ENCODE data around the gene B3GLCT. TPM values are rescaled to one million over a fixed set of nuclear protein-coding genes. Genes with fewer than 3 reads are reported as not detected.
"Not testable (repeated sequence)": the region's sequence is repeated elsewhere in the genome, so short reads cannot be mapped to it uniquely, and the experiment has no call there.

Gene B3GLCT
- polyA plus RNA-seq, 1 donor from 2014 or later, result 6.0 TPM

DNA sequence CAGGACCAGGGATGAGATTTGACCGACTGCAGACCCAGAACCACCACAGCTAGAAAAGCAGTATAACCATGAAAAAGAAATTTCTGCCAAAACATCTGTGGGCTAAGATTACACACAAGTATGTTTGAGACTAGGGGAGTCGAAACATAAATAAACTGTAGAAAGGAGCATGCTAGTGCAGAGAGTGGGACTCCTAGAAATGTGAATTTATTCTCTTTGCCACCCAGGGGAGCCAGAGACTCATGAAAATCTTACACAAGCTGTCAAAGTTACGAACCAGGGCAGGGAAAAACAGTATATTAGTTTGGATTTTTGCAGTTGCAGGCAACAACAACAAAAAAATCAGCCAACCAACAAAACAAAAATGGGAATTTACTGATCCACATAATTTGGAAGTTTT is 25.8 kb upstream of the B3GLCT start:
- no peaks in the 10 kb centered on the region for H3K36me3 Mint-ChIP-seq
- no peaks in the 10 kb centered on the region for H3K4me1 Mint-ChIP-seq
- H3K27me3 Mint-ChIP-seq, result peaks cover 8% of the 10 kb centered on the region
- H3K9me3 Mint-ChIP-seq, result peaks cover 0 to 4% (median 0%) of the 10 kb centered on the region in 3 donors
- no peak overlapping the region for H3K4me3 Mint-ChIP-seq
- no peak overlapping the region for H3K27ac Mint-ChIP-seq

DNA sequence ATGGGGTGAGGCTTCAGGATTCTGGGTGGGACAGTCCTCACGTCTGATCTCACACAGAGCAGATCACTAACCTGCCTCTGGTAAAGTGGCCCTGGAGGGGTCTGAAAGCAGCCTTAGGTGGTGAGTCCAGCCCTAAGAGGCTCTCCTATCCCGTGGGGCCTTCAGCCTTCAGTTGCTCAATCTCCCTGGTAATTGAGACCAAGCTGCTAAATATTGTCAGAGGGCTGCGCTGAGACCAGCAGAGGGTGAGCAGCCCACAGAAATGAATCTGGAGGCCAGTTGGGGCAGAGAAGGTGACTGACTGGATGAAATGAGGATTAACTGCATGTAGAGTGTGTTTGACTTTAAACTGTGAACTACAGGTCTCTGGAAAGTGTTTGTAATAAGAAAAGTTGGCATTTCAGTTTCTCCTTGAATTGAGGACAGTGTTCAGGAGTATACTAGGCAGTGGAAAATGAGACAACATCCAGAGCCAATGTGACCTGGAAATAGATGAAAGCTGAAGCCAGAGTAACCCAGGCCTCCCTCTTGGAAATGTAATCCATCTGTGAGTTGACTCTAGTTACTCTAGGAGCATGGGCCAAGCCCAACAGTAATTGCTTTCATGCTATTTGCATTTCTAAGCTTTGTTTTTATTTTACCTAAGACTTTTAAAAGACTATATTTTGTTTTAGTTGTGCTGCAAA is 23.8 kb upstream of the B3GLCT start:
- Mint-ChIP-seq H3K9me3 (peaks cover 0 to 4% (median 0%) of the 10 kb centered on the region in 3 donors), H3K36me3 (no peaks in the 10 kb centered on the region), H3K27me3 (peaks cover 6% of the 10 kb centered on the region), H3K4me3 (no peak overlapping the region), H3K4me1 (peaks cover 0 to 2% (median 0%) of the 10 kb centered on the region in 3 donors), H3K27ac (no peak overlapping the region)

DNA sequence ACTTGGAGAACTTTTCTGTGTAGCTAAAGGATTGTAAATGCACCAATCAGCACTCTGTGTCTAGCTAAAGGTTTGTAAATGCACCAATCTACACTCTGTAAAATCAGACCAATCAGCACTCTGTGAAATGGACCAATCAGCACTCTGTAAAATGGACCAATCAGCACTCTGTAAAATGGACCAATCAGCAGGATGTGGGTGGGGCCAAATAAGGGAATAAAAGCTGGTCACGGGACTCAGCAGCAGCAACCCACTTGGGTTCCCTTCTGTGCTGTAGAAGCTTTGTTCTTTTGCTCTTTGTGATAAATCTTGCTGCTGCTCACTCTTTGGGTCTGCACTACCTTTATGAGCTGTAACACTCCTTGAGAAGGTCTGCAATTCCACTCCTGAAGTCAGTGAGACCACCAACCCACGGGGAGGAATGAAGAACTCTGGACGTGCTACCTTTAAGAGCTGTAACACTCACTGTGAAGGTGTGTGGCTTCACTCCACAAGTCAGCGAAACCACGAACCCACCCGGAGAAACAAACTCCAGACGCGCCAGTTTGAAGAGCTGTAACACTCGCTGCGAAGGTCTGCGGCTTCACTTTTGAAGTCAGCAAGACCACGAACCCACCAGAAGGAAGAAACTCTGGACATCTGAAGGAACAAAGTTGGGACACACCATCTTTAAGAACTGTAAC is 21.8 kb upstream of the B3GLCT start:
- not testable (repeated sequence) for H3K9me3 Mint-ChIP-seq, H3K27me3 Mint-ChIP-seq, H3K36me3 Mint-ChIP-seq, H3K4me1 Mint-ChIP-seq, H3K4me3 Mint-ChIP-seq
- peak overlapping the region in 1 of 3 donors; percentile 46 for H3K27ac Mint-ChIP-seq

DNA sequence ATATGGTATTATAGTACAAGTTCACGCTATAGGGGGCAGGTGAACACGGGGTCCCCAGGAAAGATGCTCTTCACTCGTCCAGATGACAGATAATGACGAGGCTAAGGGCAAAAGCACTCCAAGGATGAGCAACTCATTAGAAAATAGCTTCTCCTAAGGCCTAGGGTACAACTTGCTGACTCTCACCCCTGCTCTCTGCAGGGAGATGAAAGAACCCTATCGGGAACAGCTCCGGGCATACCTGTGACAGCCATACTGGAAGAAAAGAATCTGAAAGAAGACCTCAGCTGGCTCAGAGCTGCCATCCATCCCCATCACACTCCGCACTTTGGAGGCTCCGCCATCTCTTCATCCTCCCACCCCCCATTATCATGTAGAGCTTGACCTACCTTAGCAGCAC is 20.5 kb upstream of the B3GLCT start:
- no peak overlapping the region for H3K4me3 Mint-ChIP-seq
- peaks cover 0 to 2% (median 0%) of the 10 kb centered on the region in 3 donors for H3K4me1 Mint-ChIP-seq
- H3K27ac Mint-ChIP-seq, result peak overlapping the region in 1 of 3 donors; percentile 37
- H3K9me3 Mint-ChIP-seq, result peaks cover 0 to 4% (median 0%) of the 10 kb centered on the region in 3 donors
- no peaks in the 10 kb centered on the region for H3K36me3 Mint-ChIP-seq
- H3K27me3 Mint-ChIP-seq, result no peaks in the 10 kb centered on the region

DNA sequence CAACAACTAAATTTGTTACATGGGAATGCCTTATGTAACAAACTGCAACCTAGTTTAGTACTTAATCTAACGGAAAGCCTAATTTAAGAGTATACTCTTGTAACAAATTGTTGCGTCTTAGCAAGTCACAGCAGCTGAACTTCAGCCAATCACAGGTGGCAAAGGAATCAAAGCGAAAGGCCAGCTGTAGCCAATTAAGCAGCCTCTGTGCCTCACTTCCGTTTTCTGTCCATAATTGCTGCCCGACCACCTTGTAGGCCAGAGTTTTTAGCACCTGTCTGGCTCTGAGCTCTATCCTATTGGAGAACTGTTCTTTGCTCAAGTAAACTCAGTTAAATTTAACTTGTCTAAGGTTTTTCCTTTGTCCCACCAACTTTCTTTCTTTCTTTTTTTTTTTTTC is 20.0 kb upstream of the B3GLCT start:
- Mint-ChIP-seq H3K4me3 (no peak overlapping the region), H3K9me3 (peaks cover 0 to 4% (median 0%) of the 10 kb centered on the region in 3 donors), H3K36me3 (no peaks in the 10 kb centered on the region), H3K27ac (peak overlapping the region in 1 of 3 donors; percentile 37), H3K27me3 (no peaks in the 10 kb centered on the region), H3K4me1 (peaks cover 0 to 2% (median 0%) of the 10 kb centered on the region in 3 donors)

DNA sequence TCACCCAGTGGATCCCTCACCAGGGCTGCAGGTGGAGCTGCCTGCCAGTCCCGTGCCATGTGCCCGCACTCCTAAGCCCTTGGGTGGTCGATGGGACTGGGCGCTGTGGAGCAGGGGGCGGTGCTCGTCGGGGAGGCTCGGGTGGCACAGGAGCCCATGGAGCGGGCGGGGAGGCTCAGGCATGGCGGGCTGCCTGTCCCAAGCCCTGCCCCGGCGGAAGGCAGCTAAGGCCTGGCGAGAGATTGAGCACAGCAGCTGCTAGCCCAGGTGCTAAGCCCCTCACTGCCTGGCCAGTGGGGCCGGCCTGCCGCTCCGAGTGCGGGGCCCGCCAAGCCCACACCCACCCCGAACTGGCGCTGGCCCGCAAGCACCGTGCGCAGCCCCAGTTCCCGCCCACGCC is 16.8 kb upstream of the B3GLCT start:
- peaks cover 1% of the 10 kb centered on the region for H3K36me3 Mint-ChIP-seq
- H3K4me3 Mint-ChIP-seq, result no peak overlapping the region
- no peak overlapping the region for H3K27ac Mint-ChIP-seq
- H3K9me3 Mint-ChIP-seq, result peaks cover 0 to 3% (median 2%) of the 10 kb centered on the region in 3 donors
- H3K4me1 Mint-ChIP-seq, result peaks cover 0 to 2% (median 0%) of the 10 kb centered on the region in 3 donors
- peaks cover 1% of the 10 kb centered on the region for H3K27me3 Mint-ChIP-seq

DNA sequence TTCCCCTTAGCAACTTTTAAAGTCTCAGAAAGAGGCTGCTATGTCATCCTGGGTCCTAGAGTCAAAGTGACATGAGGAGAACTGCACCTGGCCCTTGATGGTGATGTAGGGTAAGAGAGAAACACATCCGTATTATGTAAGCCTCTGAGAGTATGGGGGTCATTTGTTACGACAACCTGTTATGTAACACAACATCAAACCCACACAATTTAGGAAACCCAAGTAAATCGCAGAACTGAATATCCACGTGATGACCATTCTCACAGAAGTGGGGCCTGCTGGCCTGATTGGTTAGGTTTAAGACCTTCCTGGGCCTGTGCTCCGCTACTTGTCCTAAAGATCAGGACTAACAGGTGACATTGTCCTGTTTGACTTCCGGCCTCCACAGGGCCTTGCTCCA is 15.3 kb upstream of the B3GLCT start:
- Mint-ChIP-seq H3K9me3 (peaks cover 0 to 2% (median 0%) of the 10 kb centered on the region in 3 donors), H3K4me3 (no peak overlapping the region), H3K27ac (no peak overlapping the region), H3K27me3 (peaks cover 4% of the 10 kb centered on the region), H3K4me1 (peaks cover 0 to 1% (median 0%) of the 10 kb centered on the region in 3 donors), H3K36me3 (peaks cover 3% of the 10 kb centered on the region)

DNA sequence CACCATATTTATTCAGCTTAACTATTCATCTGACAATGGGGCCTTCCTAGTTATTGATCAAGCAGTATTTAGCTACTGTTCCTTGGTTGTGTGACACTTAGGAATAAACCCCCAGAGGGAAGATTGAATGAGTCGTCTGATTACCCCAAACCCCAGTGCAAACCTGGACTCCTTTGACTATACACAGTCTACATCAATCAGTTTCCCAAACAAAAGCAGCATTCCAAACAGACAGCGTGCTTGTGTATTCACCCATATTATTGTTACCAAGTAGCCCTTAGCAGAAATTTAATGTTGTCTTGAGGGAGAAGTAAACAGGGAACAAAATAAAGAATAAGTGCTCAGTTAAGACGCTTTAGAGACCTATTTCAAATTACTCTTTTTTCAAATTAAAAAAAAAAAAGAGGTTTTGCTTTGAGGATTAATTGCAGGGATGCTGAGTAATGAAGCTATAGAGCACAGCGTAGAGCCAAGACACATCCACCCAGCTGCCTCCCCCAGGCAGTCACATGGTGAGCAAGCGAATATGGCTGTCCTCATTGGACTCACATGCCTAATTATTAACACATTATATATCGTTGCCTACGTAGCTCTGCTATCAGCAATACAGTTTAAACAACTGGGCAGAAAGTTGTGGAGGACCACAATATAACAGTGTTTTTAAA is 14.7 kb upstream of the B3GLCT start:
- H3K4me3 Mint-ChIP-seq, result no peak overlapping the region
- no peak overlapping the region for H3K27ac Mint-ChIP-seq
- peaks cover 0 to 2% (median 0%) of the 10 kb centered on the region in 3 donors for H3K9me3 Mint-ChIP-seq
- H3K27me3 Mint-ChIP-seq, result peaks cover 4% of the 10 kb centered on the region
- H3K36me3 Mint-ChIP-seq, result peaks cover 3% of the 10 kb centered on the region
- H3K4me1 Mint-ChIP-seq, result no peaks in the 10 kb centered on the region

DNA sequence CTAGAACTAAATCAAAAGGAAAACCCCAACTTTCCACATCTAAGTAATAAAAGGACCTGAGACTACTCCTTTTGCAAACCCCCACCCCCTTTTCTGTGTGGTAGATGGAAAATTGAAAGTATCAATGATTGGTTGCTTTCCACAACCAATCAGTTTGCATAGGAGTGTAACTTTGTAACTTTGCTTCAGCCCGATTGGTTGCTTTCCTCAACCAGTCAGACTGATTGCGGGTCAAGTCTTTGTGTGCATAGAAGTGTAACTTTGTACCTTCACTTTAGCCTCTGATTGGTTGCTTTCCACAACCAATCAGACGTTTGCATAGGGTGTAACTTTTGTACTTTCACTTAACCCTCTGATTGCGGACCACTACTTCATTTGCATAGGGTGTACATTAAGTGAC is 8.0 kb upstream of the B3GLCT start:
- Mint-ChIP-seq H3K9me3 (peaks cover 0 to 2% (median 2%) of the 10 kb centered on the region in 3 donors), H3K4me3 (no peak overlapping the region), H3K27ac (no peak overlapping the region), H3K27me3 (peaks cover 4% of the 10 kb centered on the region), H3K4me1 (no peaks in the 10 kb centered on the region), H3K36me3 (peaks cover 5% of the 10 kb centered on the region)

DNA sequence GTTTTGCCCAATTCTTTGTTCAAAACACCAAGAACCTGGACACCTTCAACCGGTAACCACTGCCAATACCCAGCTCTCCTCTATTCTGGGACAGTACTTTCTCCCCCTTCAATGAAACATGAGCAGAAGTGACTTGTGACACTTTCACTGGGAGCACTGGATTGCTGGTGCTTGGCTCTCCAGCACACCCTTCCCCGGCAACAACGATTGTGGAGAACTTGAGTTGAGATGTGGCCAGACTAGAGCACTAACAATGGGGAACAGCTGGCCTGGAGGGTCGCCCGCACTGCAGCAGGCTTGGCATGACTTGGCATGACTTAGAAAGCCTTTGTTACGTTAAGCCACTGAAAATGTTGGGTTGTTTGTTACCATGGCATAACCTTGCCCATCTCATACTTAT is 7.5 kb upstream of the B3GLCT start:
- Mint-ChIP-seq H3K9me3 (peaks cover 0 to 2% (median 2%) of the 10 kb centered on the region in 3 donors), H3K4me1 (no peaks in the 10 kb centered on the region), H3K4me3 (no peak overlapping the region), H3K27me3 (peaks cover 4% of the 10 kb centered on the region), H3K36me3 (peaks cover 5% of the 10 kb centered on the region), H3K27ac (no peak overlapping the region)

DNA sequence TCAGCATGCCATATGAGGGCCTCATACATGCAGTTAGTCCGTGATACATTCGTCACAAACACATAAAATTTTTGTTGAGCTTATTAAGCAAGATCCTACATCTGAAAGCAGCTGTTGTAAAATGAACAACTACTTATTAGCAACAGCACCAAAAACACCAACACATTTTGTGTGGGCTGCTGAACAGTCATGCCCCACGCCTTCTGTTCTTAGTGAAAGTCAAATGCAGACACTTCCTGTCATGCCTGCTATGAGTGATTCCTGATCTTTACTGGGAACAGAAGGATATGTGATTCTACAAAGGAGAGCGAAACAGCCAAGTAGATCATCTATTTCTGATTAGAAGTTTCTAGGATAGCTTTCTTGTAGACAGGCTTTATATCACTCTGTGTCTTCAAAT is 4.2 kb upstream of the B3GLCT start:
- H3K27me3 Mint-ChIP-seq, result no peaks in the 10 kb centered on the region
- no peak overlapping the region for H3K27ac Mint-ChIP-seq
- H3K9me3 Mint-ChIP-seq, result peaks cover 0 to 2% (median 0%) of the 10 kb centered on the region in 3 donors
- H3K4me1 Mint-ChIP-seq, result peaks cover 0 to 6% (median 0%) of the 10 kb centered on the region in 3 donors
- peaks cover 1% of the 10 kb centered on the region for H3K36me3 Mint-ChIP-seq
- no peak overlapping the region for H3K4me3 Mint-ChIP-seq

DNA sequence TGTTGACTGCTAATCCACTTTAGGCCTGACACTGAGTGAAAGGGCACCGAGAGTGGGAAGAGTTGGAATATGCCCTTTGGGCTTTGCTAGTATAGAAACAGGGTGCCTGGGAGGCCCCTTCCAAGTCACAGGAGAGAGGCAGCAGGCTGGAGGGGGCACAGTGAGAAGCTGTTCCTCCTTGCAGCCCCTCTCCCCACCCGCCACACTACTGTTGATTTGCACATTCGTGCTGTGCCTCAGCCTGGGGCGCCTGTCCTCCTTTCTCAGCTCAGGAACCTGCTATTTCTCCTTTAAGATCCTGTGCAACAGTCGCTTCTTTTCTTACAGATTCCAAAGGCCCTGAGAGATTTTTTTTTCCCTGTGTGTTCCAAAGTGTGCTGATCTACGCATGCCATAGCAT is 2.8 kb upstream of the B3GLCT start:
- H3K4me1 Mint-ChIP-seq, result peaks cover 9 to 16% (median 11%) of the 10 kb centered on the region in 3 donors
- H3K9me3 Mint-ChIP-seq, result peaks cover 0 to 2% (median 0%) of the 10 kb centered on the region in 3 donors

DNA sequence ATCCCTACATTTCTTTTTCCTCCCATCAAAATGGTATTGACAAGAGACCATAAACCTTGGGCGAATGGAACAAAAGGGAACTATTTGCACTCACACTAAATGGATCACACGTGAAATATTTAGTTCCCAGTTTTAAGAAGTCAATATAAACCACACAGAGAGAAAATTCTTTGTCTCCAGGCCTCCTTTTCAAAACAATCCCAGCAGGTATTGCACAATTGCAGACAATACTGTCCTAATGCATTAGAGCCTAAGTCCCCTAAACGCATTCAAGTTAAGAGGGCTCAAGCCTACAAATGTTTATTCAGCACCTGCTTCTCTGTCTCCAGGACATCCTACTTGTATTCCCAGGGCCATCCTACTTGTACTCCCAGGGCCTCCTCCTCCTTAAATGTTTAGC is 1.3 kb upstream of the B3GLCT start:
- H3K4me3 Mint-ChIP-seq, result peak overlapping the region in 1 of 4 donors; percentile 65
- H3K36me3 Mint-ChIP-seq, result peaks cover 1% of the 10 kb centered on the region
- H3K27me3 Mint-ChIP-seq, result no peaks in the 10 kb centered on the region
- H3K4me1 Mint-ChIP-seq, result peaks cover 11 to 18% (median 12%) of the 10 kb centered on the region in 3 donors
- peaks cover 0 to 2% (median 0%) of the 10 kb centered on the region in 3 donors for H3K9me3 Mint-ChIP-seq
- peak overlapping the region in 1 of 3 donors; percentile 62 for H3K27ac Mint-ChIP-seq

More for the DNA sequence above, 2.8 kb upstream of the B3GLCT start:
- Mint-ChIP-seq H3K27me3 (no peaks in the 10 kb centered on the region), H3K4me3 (peak overlapping the region in 1 of 4 donors; percentile 20), H3K27ac (no peak overlapping the region), H3K36me3 (peaks cover 1% of the 10 kb centered on the region)

DNA sequence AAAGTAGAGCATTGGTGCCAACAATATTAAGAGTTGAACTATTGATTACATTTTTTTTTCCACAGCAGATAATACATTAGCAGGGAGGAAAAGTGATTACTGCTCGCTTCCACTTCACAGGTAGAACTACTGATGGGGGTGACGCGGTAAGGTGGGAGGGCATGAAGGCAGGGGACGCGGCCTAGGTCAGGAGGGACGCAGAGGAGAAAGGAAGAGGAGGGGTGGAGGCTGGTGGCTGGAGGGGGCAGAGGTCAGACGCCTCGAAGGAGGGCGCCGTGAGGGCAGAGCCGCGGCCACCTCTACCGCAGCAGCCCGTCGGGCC is 287 bp upstream of the B3GLCT start:
- H3K9me3 Mint-ChIP-seq, result peaks cover 0 to 2% (median 0%) of the 10 kb centered on the region in 3 donors
- H3K27ac Mint-ChIP-seq, result peak overlapping the region in 2 of 3 donors; percentile 44 to 47
- peaks cover 11 to 18% (median 12%) of the 10 kb centered on the region in 3 donors for H3K4me1 Mint-ChIP-seq
- no peaks in the 10 kb centered on the region for H3K27me3 Mint-ChIP-seq
- H3K4me3 Mint-ChIP-seq, result peak overlapping the region; percentile 45 to 89 (median 82)
- peaks cover 1% of the 10 kb centered on the region for H3K36me3 Mint-ChIP-seq

DNA sequence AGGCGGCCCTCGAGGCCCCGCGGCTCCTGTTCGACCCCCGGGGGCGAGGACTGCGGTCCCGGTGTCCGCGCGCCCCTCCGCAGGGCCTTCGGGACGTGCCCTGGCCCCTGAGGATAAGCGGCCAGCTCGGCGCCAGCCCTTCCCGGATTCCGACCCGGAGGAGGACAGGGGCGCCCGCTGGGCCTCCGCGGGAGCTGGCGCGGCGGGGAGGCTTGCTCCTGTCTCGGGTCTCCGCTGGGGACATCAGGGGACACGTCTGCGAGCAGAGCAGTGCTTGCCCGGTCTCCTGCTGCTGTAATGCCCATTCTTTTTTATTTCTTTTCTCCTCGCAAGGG is 829 bp downstream of the B3GLCT start:
- Mint-ChIP-seq H3K27ac (peak overlapping the region; percentile 81 to 91 (median 83)), H3K4me1 (peaks cover 14 to 18% (median 17%) of the 10 kb centered on the region in 3 donors), H3K36me3 (peaks cover 3% of the 10 kb centered on the region), H3K9me3 (no peaks in the 10 kb centered on the region), H3K4me3 (peak overlapping the region; percentile 85 to 93 (median 92)), H3K27me3 (no peaks in the 10 kb centered on the region)
